Measurements from ENCODE around the gene RNF186.
"Not testable (repeated sequence)": the region's sequence is repeated elsewhere in the genome, so short reads cannot be mapped to it uniquely, and the experiment has no call there.

RNF186 gene

DNA sequence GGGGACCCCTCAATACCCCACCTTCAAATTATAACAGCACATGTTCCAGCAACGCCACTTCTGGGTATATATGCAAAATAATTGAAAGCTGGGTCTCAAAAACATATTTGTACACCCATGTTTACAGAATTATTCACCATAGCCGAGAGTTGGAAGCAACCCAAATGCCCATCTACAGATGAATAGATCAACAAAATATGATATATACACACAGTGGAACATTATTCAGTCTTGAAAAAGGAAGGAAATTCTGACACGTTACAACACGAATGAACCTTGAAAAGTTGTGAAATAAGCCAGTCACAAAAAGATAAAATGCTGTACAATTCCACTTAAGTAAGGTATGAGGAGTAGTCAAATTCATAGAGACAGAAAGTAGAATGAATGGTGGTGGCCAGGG lies 20.5 kb downstream of the RNF186 start:
- Histone ChIP-seq H3K9me2 (replicated peaks; ENCODE audit: control insufficient read depth, low read length) (no peaks in the 10 kb centered on the region), H3K79me2 (ENCODE audit: control insufficient read depth, low read length) (no peaks in the 10 kb centered on the region), H3K27me3 (ENCODE audit: control insufficient read depth, low read length) (peaks cover 9% of the 10 kb centered on the region), H3K4me3 (ENCODE audit: low read length) (no peak overlapping the region), H3F3A (ENCODE audit: control insufficient read depth, insufficient read depth) (no peaks in the 10 kb centered on the region), H4K20me1 (ENCODE audit: control insufficient read depth, insufficient read depth, low read depth, low read length) (no peaks in the 10 kb centered on the region), H3K36me3 (ENCODE audit: control insufficient read depth, low read length) (no peaks in the 10 kb centered on the region), H3K9me3 (ENCODE audit: control insufficient read depth, insufficient read depth, low read length) (no peaks in the 10 kb centered on the region), H3K27ac (ENCODE audit: low read depth, low read length) (no peak overlapping the region), H3K4me1 (ENCODE audit: control insufficient read depth, low read length) (peaks cover 11% of the 10 kb centered on the region), H3K4me2 (ENCODE audit: low read length) (no peak overlapping the region)
- no peak for TF ChIP-seq EZH2phosphoT487 (IDR thresholded peaks at IDR 0.05; ENCODE audit: borderline replicate concordance, low read length)
- no peak for TF ChIP-seq CTCF (IDR thresholded peaks at IDR 0.05; ENCODE audit: low read depth, low read length, poor library complexity, severe bottlenecking)

DNA sequence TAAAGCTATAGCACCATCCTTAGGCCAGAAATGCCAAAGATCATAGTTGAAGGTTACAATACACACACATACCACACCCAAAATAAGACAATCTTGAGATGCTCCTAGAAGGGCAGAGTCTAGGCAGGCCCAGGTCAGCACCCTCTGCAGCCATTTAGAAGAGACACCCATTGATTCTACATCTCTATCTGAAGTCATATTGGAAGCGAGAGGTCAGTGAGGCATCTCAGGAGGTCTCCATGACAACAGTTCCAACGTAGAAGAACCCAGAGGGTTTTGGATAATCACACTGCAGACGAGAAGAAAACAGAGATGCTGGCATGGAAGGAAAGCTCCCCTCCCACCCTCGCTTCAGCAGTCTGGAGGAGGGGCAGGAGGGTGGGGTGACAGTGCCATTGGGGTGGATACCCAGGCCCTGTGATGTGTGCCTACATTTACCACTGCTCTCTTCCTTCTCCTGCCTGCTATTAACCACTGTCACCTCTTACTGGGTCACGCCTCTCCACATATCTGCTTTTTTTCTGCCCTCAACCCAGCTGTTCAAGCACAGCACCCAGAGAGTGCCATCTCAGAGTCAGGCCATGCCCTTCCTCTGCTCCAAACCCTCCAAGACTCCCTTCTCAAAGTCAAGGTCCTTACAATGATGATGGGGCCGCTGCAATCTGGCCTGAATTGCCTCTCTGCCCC lies 21.6 kb downstream of the RNF186 start:
- Histone ChIP-seq H3K79me2 (ENCODE audit: control insufficient read depth, low read length) (no peaks in the 10 kb centered on the region), H3K4me1 (ENCODE audit: control insufficient read depth, low read length) (0 out of 2 replicates have a peak, but pooled peaks cover under 1% of the 10 kb centered on the region), H3K36me3 (ENCODE audit: control insufficient read depth, low read length) (no peaks in the 10 kb centered on the region), H3K9me2 (replicated peaks; ENCODE audit: control insufficient read depth, low read length) (no peaks in the 10 kb centered on the region), H4K20me1 (ENCODE audit: control insufficient read depth, insufficient read depth, low read depth, low read length) (no peaks in the 10 kb centered on the region), H3K4me2 (ENCODE audit: low read length) (no peak overlapping the region), H3K27ac (ENCODE audit: low read depth, low read length) (no peak overlapping the region), H3K27me3 (ENCODE audit: control insufficient read depth, low read length) (no peaks in the 10 kb centered on the region), H3K9me3 (ENCODE audit: control insufficient read depth, insufficient read depth, low read length) (no peaks in the 10 kb centered on the region), H3K4me3 (ENCODE audit: low read length) (no peak overlapping the region), H3F3A (ENCODE audit: control insufficient read depth, insufficient read depth) (no peaks in the 10 kb centered on the region)
- TF ChIP-seq CTCF (IDR thresholded peaks at IDR 0.05; ENCODE audit: low read depth, low read length, poor library complexity, severe bottlenecking) (no peak), EZH2phosphoT487 (IDR thresholded peaks at IDR 0.05; ENCODE audit: borderline replicate concordance, low read length) (no peak)

GRCh38 chr1:19792237-19793002 lies 22.7 kb downstream of the RNF186 start:
- no peaks in the 10 kb centered on the region for H3F3A ChIP-seq (ENCODE audit: control insufficient read depth, insufficient read depth)
- no peaks in the 10 kb centered on the region for H3K4me1 ChIP-seq (ENCODE audit: control insufficient read depth, low read length)
- no peaks in the 10 kb centered on the region for H3K9me3 ChIP-seq (ENCODE audit: control insufficient read depth, insufficient read depth, low read length)
- no peak overlapping the region for H3K4me2 ChIP-seq (ENCODE audit: low read length)
- TF ChIP-seq CTCF (IDR thresholded peaks at IDR 0.05; ENCODE audit: low read depth, low read length, poor library complexity, severe bottlenecking) = no peak
- TF ChIP-seq EZH2phosphoT487 (IDR thresholded peaks at IDR 0.05; ENCODE audit: borderline replicate concordance, low read length) = no peak
- H3K27me3 ChIP-seq (ENCODE audit: control insufficient read depth, low read length) = no peaks in the 10 kb centered on the region
- no peaks in the 10 kb centered on the region for H3K79me2 ChIP-seq (ENCODE audit: control insufficient read depth, low read length)
- no peak overlapping the region for H3K4me3 ChIP-seq (ENCODE audit: low read length)
- H4K20me1 ChIP-seq (ENCODE audit: control insufficient read depth, insufficient read depth, low read depth, low read length) = no peaks in the 10 kb centered on the region
- H3K9me2 ChIP-seq (replicated peaks; ENCODE audit: control insufficient read depth, low read length) = no peaks in the 10 kb centered on the region
- no peaks in the 10 kb centered on the region for H3K36me3 ChIP-seq (ENCODE audit: control insufficient read depth, low read length)
- H3K27ac ChIP-seq (ENCODE audit: low read depth, low read length) = no peak overlapping the region

DNA sequence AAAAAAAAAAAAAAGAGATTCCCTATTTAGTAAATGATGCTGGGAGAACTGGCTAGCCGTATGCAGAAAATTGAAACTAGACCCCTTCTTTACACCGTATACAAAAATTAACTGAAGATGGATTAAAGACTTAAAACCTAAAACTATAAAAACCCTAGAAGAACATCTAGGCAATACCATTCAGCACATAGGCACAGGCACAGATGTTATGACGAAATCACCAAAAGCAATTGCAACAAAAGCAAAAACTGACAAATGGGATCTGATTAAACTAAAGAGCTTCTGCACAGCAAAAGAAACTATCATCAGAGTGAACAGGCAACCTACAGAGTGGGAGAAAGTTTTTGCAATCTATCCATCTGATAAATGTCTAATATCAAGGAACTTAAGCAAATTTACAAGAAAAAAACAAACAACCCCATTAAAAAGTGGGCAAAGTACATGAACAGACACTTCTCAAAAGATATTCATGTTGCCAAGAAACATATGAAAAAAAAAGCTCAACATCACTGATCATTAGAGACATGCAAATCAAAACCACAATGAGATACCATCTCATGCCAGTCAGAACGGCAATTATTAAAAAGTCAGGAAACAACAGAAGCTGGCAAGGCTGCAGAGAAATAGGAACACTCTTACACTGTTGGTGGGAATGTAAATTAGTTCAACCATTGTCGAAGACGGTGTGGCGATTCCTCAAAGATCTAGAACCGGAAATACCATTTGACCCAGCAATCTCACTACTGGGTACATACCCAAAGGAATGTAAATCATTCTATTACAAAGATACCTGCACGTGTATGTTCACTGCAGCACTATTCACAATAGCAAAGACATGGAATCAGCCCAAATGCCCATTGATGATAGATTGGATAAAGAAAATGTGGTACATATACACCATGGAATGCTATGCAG lies 24.8 kb downstream of the RNF186 start:
- not testable (repeated sequence) for H3K36me3 ChIP-seq (ENCODE audit: control insufficient read depth, low read length); H3K4me2 ChIP-seq (ENCODE audit: low read length); H3K27me3 ChIP-seq (ENCODE audit: control insufficient read depth, low read length); H3K27ac ChIP-seq (ENCODE audit: low read depth, low read length); H3K9me3 ChIP-seq (ENCODE audit: control insufficient read depth, insufficient read depth, low read length); H4K20me1 ChIP-seq (ENCODE audit: control insufficient read depth, insufficient read depth, low read depth, low read length); H3K9me2 ChIP-seq (replicated peaks; ENCODE audit: control insufficient read depth, low read length); H3F3A ChIP-seq (ENCODE audit: control insufficient read depth, insufficient read depth); H3K4me3 ChIP-seq (ENCODE audit: low read length); H3K79me2 ChIP-seq (ENCODE audit: control insufficient read depth, low read length); H3K4me1 ChIP-seq (ENCODE audit: control insufficient read depth, low read length)
